ENCODE results near the gene IGSF11. TPM values are rescaled to one million over a fixed set of nuclear protein-coding genes. Genes with fewer than 3 reads are reported as not detected.
A peak's percentile ranks its signal among the peaks of the same experiment; 100 is the strongest.

IGSF11 gene
- total RNA-seq, 2 experiments from 2014 or later = 0.53 to 0.58 TPM

DNA sequence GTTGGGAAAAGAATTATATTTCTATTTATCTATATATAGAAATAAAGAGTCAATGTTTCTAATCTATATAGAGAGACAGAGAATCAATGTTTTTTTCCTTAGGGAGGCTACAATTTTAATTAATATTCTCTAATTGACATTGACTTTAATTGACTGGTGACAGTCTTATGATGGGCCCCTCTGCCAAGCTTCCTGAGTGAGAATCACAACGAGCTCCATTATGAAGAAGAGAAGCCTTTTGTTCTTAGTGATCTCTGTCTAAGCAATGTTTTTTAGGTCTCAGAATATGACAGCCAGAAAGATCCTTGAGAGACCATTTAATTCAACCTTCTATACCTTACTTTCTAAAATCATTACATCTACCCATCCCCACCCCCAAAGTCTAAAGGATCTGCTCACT is 70.9 kb downstream of the IGSF11 start:
- H3K27me3 Mint-ChIP-seq = peaks cover 4% of the 10 kb centered on the region
- POLR2A ChIA-PET = no interaction called here
- TF ChIP-seq, protein P1, sequence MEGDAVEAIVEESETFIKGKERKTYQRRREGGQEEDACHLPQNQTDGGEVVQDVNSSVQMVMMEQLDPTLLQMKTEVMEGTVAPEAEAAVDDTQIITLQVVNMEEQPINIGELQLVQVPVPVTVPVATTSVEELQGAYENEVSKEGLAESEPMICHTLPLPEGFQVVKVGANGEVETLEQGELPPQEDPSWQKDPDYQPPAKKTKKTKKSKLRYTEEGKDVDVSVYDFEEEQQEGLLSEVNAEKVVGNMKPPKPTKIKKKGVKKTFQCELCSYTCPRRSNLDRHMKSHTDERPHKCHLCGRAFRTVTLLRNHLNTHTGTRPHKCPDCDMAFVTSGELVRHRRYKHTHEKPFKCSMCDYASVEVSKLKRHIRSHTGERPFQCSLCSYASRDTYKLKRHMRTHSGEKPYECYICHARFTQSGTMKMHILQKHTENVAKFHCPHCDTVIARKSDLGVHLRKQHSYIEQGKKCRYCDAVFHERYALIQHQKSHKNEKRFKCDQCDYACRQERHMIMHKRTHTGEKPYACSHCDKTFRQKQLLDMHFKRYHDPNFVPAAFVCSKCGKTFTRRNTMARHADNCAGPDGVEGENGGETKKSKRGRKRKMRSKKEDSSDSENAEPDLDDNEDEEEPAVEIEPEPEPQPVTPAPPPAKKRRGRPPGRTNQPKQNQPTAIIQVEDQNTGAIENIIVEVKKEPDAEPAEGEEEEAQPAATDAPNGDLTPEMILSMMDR (IDR thresholded peaks at IDR 0.05) = no peak
- H3K4me3 ChIP-seq (ENCODE audit: low read length) = no peak overlapping the region
- H3K4me1 Mint-ChIP-seq (ENCODE audit: low read depth) = no peaks in the 10 kb centered on the region
- no peaks in the 10 kb centered on the region for H3K4me1 ChIP-seq (ENCODE audit: insufficient read depth, low read length)
- no peak overlapping the region for H3K27ac Mint-ChIP-seq
- H3K9me3 Mint-ChIP-seq = no peaks in the 10 kb centered on the region
- no peak overlapping the region for H3K4me3 Mint-ChIP-seq
- no peak overlapping the region for H3K27ac ChIP-seq (ENCODE audit: low read depth in 1 of 2, low read length in 2 of 2)
- no peaks in the 10 kb centered on the region for H3K27me3 ChIP-seq (ENCODE audit: control insufficient read depth in 1 of 2, insufficient read depth in 2 of 2, low read length in 2 of 2)
- CTCF ChIA-PET = no interaction called here
- DNase-seq (no peak), ATAC-seq (ENCODE audit: poor library complexity) (no peak)
- H3K36me3 ChIP-seq (ENCODE audit: insufficient read depth, low read length) = no peaks in the 10 kb centered on the region
- intact Hi-C loops (cut with DNase I, micrococcal nuclease) = no loop called here
- no peaks in the 10 kb centered on the region for H3K36me3 Mint-ChIP-seq (ENCODE audit: low read depth)
- no peaks in the 10 kb centered on the region for H3K9me3 ChIP-seq (ENCODE audit: control insufficient read depth in 1 of 2, insufficient read depth in 1 of 2, low read length in 2 of 2)

DNA sequence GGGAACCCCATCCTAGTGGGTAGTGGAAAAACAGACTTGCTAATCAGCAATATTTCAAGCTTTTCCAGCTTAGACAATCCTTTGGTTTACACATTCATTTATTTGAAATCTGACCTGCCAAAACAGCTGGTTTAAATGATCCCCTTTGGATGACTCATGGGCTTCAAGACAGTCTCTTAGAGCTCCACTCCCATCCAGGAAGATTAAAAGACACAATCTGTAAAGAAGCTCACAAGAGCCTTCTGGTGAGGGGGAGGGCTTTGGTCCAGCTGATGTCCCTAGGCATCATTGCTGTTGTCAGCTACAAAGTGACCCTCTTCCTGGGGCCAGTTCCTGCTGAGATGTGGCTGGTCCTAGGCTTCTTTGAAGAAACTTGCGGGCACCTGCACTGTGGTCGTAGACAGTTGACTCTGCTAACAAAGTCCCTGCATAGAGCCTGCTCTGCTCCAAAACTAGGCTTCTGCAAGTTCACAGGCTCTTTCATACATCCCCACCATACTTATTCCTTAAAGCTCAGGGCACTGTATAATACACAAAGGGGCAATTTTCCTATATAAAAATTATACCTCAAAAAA is 73.7 kb downstream of the IGSF11 start:
- DNase-seq (no peak), ATAC-seq (ENCODE audit: poor library complexity) (no peak)
- H3K27me3 ChIP-seq (ENCODE audit: control insufficient read depth in 1 of 2, insufficient read depth in 2 of 2, low read length in 2 of 2) = no peaks in the 10 kb centered on the region
- peaks cover 17% of the 10 kb centered on the region for H3K4me1 ChIP-seq (ENCODE audit: insufficient read depth, low read length)
- H3K27me3 Mint-ChIP-seq = no peaks in the 10 kb centered on the region
- H3K9me3 ChIP-seq (ENCODE audit: control insufficient read depth in 1 of 2, insufficient read depth in 1 of 2, low read length in 2 of 2) = no peaks in the 10 kb centered on the region
- H3K4me3 ChIP-seq (ENCODE audit: low read length) = no peak overlapping the region
- H3K4me3 Mint-ChIP-seq = no peak overlapping the region
- CTCF ChIA-PET = no interaction called here
- H3K27ac Mint-ChIP-seq = no peak overlapping the region
- POLR2A ChIA-PET = no interaction called here
- no peaks in the 10 kb centered on the region for H3K36me3 ChIP-seq (ENCODE audit: insufficient read depth, low read length)
- H3K4me1 Mint-ChIP-seq (ENCODE audit: low read depth) = peaks cover 24% of the 10 kb centered on the region
- TF ChIP-seq, protein P1 (IDR thresholded peaks at IDR 0.05) = no peak
- intact Hi-C loops (cut with DNase I, micrococcal nuclease) = no loop called here
- H3K9me3 Mint-ChIP-seq = no peaks in the 10 kb centered on the region
- no peaks in the 10 kb centered on the region for H3K36me3 Mint-ChIP-seq (ENCODE audit: low read depth)
- H3K27ac ChIP-seq (ENCODE audit: low read depth in 1 of 2, low read length in 2 of 2) = no peak overlapping the region

DNA sequence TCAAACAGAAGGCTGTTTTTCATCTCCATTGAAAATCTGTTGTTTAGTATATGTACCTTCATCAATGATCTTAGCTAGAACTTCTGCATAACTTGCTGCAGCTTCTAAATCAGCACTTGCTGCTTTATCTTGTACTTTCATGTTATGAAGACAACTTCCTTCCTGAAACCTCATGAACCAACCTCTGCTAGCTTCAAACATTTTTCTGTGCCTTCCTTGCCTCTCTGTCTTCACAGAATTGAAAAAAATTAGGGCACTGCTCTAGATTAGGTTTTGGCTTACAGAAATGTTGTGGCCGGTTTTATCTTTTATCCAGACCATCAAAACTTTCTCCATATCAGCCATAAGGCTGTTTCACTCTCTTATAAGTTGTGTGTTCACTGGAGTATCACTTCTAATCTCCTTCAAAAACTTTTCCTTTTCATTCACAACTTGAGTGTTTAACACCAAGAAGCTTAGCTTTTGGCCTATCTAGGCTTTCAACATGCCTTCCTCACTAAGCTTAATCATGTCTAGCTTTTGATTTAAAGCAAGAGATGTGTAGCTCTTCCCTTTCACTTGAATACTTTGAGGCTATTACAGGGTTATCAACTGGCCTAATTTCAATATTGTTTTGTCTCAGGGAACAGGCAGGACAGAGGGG is 78.6 kb downstream of the IGSF11 start:
- Histone ChIP-seq H3K27ac (ENCODE audit: low read depth in 1 of 2, low read length in 2 of 2) (peak overlapping the region in 1 of 2 donors; percentile 4), H3K9me3 (ENCODE audit: control insufficient read depth in 1 of 2, insufficient read depth in 1 of 2, low read length in 2 of 2) (no peaks in the 10 kb centered on the region), H3K36me3 (ENCODE audit: insufficient read depth, low read length) (no peaks in the 10 kb centered on the region), H3K27me3 (ENCODE audit: control insufficient read depth in 1 of 2, insufficient read depth in 2 of 2, low read length in 2 of 2) (no peaks in the 10 kb centered on the region), H3K4me1 (ENCODE audit: insufficient read depth, low read length) (peaks cover 26% of the 10 kb centered on the region), H3K4me3 (ENCODE audit: low read length) (no peak overlapping the region)
- peak overlapping the region; percentile 79 for H3K27ac Mint-ChIP-seq
- CTCF ChIA-PET = interaction anchor here (1.2 kb wide), 1 partner anchor 79 kb away, joined by 3 read pairs; the partner anchor contains the start of gene IGSF11
- ATAC-seq (ENCODE audit: poor library complexity) (peak; percentile 85), DNase-seq (peak in 3 of 14 experiments; percentile 52 to 63 (median 62))
- no peaks in the 10 kb centered on the region for H3K27me3 Mint-ChIP-seq
- H3K4me3 Mint-ChIP-seq = peak overlapping the region; percentile 16
- H3K9me3 Mint-ChIP-seq = no peaks in the 10 kb centered on the region
- POLR2A ChIA-PET = interaction anchor here (0.7 to 1.6 kb wide), 13 partner anchors 9 to 367 kb away, joined by 3 to 12 read pairs (median 3); partner anchors contain the start of genes B4GALT4 and IGSF11
- no peaks in the 10 kb centered on the region for H3K36me3 Mint-ChIP-seq (ENCODE audit: low read depth)
- intact Hi-C loops (cut with DNase I, micrococcal nuclease) = loop anchor here in 1 of 2 experiments (10.0 kb wide), 1 partner anchor 269 kb away; no protein-coding TSS in a partner anchor
- TF ChIP-seq, protein P1 (IDR thresholded peaks at IDR 0.05) = no peak
- H3K4me1 Mint-ChIP-seq (ENCODE audit: low read depth) = peaks cover 55% of the 10 kb centered on the region
